ENCODE data around the gene HACD3.
A peak's percentile ranks its signal among the peaks of the same experiment; 100 is the strongest.
"Not testable (repeated sequence)": the region's sequence is repeated elsewhere in the genome, so short reads cannot be mapped to it uniquely, and the experiment has no call there.

HACD3 gene

GRCh38 chr15:65525622-65526021, 4.6 kb upstream of the HACD3 start:
- Histone ChIP-seq H3K27me3 (ENCODE audit: control insufficient read depth in 1 of 2, insufficient read depth in 2 of 2, low read length in 2 of 2) (no peaks in the 10 kb centered on the region), H3K4me3 (ENCODE audit: low read depth in 1 of 2, low read length in 2 of 2) (no peak overlapping the region), H3K36me3 (ENCODE audit: insufficient read depth, low read length) (no peaks in the 10 kb centered on the region), H3K9me3 (ENCODE audit: low read length) (no peaks in the 10 kb centered on the region), H3K4me1 (ENCODE audit: insufficient read depth, low read length) (no peaks in the 10 kb centered on the region), H3K9ac (ENCODE audit: low read length) (no peak overlapping the region), H3K27ac (ENCODE audit: low read depth, low read length) (no peak overlapping the region)

GRCh38 chr15:65528461-65529060, 1.7 kb upstream of the HACD3 start:
- Histone ChIP-seq H3K27me3 (ENCODE audit: control insufficient read depth in 1 of 2, insufficient read depth in 2 of 2, low read length in 2 of 2) (no peaks in the 10 kb centered on the region), H3K27ac (ENCODE audit: low read depth, low read length) (no peak overlapping the region), H3K9me3 (ENCODE audit: low read length) (no peaks in the 10 kb centered on the region), H3K36me3 (ENCODE audit: insufficient read depth, low read length) (no peaks in the 10 kb centered on the region), H3K9ac (ENCODE audit: low read length) (no peak overlapping the region), H3K4me3 (ENCODE audit: low read depth in 1 of 2, low read length in 2 of 2) (no peak overlapping the region), H3K4me1 (ENCODE audit: insufficient read depth, low read length) (peaks cover 6% of the 10 kb centered on the region)

- Histone ChIP-seq H3K27ac (ENCODE audit: low read depth, low read length) (peak overlapping the region; percentile 61), H3K9me3 (ENCODE audit: low read length) (no peaks in the 10 kb centered on the region), H3K9ac (ENCODE audit: low read length) (peak overlapping the region; percentile 45), H3K27me3 (ENCODE audit: control insufficient read depth in 1 of 2, insufficient read depth in 2 of 2, low read length in 2 of 2) (no peaks in the 10 kb centered on the region), H3K36me3 (ENCODE audit: insufficient read depth, low read length) (no peaks in the 10 kb centered on the region), H3K4me3 (ENCODE audit: low read depth in 1 of 2, low read length in 2 of 2) (peak overlapping the region; percentile 72 to 90), H3K4me1 (ENCODE audit: insufficient read depth, low read length) (peaks cover 6% of the 10 kb centered on the region)
Observed at GRCh38 chr15:65529762-65530317, 423 bp upstream of the HACD3 start.

- Histone ChIP-seq H3K27ac (ENCODE audit: low read depth, low read length) (no peak overlapping the region), H3K4me3 (ENCODE audit: low read depth in 1 of 2, low read length in 2 of 2) (no peak overlapping the region), H3K36me3 (ENCODE audit: insufficient read depth, low read length) (no peaks in the 10 kb centered on the region), H3K27me3 (ENCODE audit: control insufficient read depth in 1 of 2, insufficient read depth in 2 of 2, low read length in 2 of 2) (no peaks in the 10 kb centered on the region), H3K4me1 (ENCODE audit: insufficient read depth, low read length) (peaks cover 6% of the 10 kb centered on the region), H3K9ac (ENCODE audit: low read length) (no peak overlapping the region), H3K9me3 (ENCODE audit: low read length) (no peaks in the 10 kb centered on the region)
Observed at GRCh38 chr15:65532738-65533051, 2.4 kb downstream of the HACD3 start.

GRCh38 chr15:65533057-65533756, 2.9 kb downstream of the HACD3 start:
- Histone ChIP-seq H3K27me3 (ENCODE audit: control insufficient read depth in 1 of 2, insufficient read depth in 2 of 2, low read length in 2 of 2) (no peaks in the 10 kb centered on the region), H3K36me3 (ENCODE audit: insufficient read depth, low read length) (no peaks in the 10 kb centered on the region), H3K27ac (ENCODE audit: low read depth, low read length) (no peak overlapping the region), H3K9ac (ENCODE audit: low read length) (no peak overlapping the region), H3K9me3 (ENCODE audit: low read length) (no peaks in the 10 kb centered on the region), H3K4me1 (ENCODE audit: insufficient read depth, low read length) (peaks cover 6% of the 10 kb centered on the region), H3K4me3 (ENCODE audit: low read depth in 1 of 2, low read length in 2 of 2) (no peak overlapping the region)

GRCh38 chr15:65535192-65535591, 4.9 kb downstream of the HACD3 start:
- H3K27me3 ChIP-seq (ENCODE audit: control insufficient read depth in 1 of 2, insufficient read depth in 2 of 2, low read length in 2 of 2), result no peaks in the 10 kb centered on the region
- H3K9me3 ChIP-seq (ENCODE audit: low read length), result no peaks in the 10 kb centered on the region
- no peak overlapping the region for H3K27ac ChIP-seq (ENCODE audit: low read depth, low read length)
- no peaks in the 10 kb centered on the region for H3K36me3 ChIP-seq (ENCODE audit: insufficient read depth, low read length)
- H3K9ac ChIP-seq (ENCODE audit: low read length), result no peak overlapping the region
- H3K4me3 ChIP-seq (ENCODE audit: low read depth in 1 of 2, low read length in 2 of 2), result no peak overlapping the region
- H3K4me1 ChIP-seq (ENCODE audit: insufficient read depth, low read length), result peaks cover 6% of the 10 kb centered on the region

GRCh38 chr15:65540314-65540713, 10.1 kb downstream of the HACD3 start:
- no peak overlapping the region for H3K27ac ChIP-seq (ENCODE audit: low read depth, low read length)
- H3K4me1 ChIP-seq (ENCODE audit: insufficient read depth, low read length), result peaks cover 6% of the 10 kb centered on the region
- H3K36me3 ChIP-seq (ENCODE audit: insufficient read depth, low read length), result no peaks in the 10 kb centered on the region
- no peaks in the 10 kb centered on the region for H3K27me3 ChIP-seq (ENCODE audit: control insufficient read depth in 1 of 2, insufficient read depth in 2 of 2, low read length in 2 of 2)
- no peak overlapping the region for H3K4me3 ChIP-seq (ENCODE audit: low read depth in 1 of 2, low read length in 2 of 2)
- H3K9ac ChIP-seq (ENCODE audit: low read length), result no peak overlapping the region
- H3K9me3 ChIP-seq (ENCODE audit: low read length), result no peaks in the 10 kb centered on the region

GRCh38 chr15:65541231-65541820, 11.1 kb downstream of the HACD3 start:
- no peak overlapping the region for H3K27ac ChIP-seq (ENCODE audit: low read depth, low read length)
- no peak overlapping the region for H3K9ac ChIP-seq (ENCODE audit: low read length)

GRCh38 chr15:65547841-65548240, 17.6 kb downstream of the HACD3 start:
- H3K9me3 ChIP-seq (ENCODE audit: low read length), result no peaks in the 10 kb centered on the region

More at GRCh38 chr15:65541231-65541820, 11.1 kb downstream of the HACD3 start:
- H3K36me3 ChIP-seq (ENCODE audit: insufficient read depth, low read length), result no peaks in the 10 kb centered on the region
- H3K4me3 ChIP-seq (ENCODE audit: low read depth in 1 of 2, low read length in 2 of 2), result no peak overlapping the region
- no peaks in the 10 kb centered on the region for H3K9me3 ChIP-seq (ENCODE audit: low read length)
- peaks cover 6% of the 10 kb centered on the region for H3K4me1 ChIP-seq (ENCODE audit: insufficient read depth, low read length)
- no peaks in the 10 kb centered on the region for H3K27me3 ChIP-seq (ENCODE audit: control insufficient read depth in 1 of 2, insufficient read depth in 2 of 2, low read length in 2 of 2)

GRCh38 chr15:65549288-65549687, 19.0 kb downstream of the HACD3 start:
- not testable (repeated sequence) for H3K9ac ChIP-seq (ENCODE audit: low read length); H3K27me3 ChIP-seq (ENCODE audit: control insufficient read depth in 1 of 2, insufficient read depth in 2 of 2, low read length in 2 of 2); H3K36me3 ChIP-seq (ENCODE audit: insufficient read depth, low read length); H3K27ac ChIP-seq (ENCODE audit: low read depth, low read length); H3K4me3 ChIP-seq (ENCODE audit: low read depth in 1 of 2, low read length in 2 of 2); H3K4me1 ChIP-seq (ENCODE audit: insufficient read depth, low read length); H3K9me3 ChIP-seq (ENCODE audit: low read length)

More at GRCh38 chr15:65547841-65548240, 17.6 kb downstream of the HACD3 start:
- Histone ChIP-seq H3K27me3 (ENCODE audit: control insufficient read depth in 1 of 2, insufficient read depth in 2 of 2, low read length in 2 of 2) (no peaks in the 10 kb centered on the region), H3K9ac (ENCODE audit: low read length) (no peak overlapping the region), H3K4me1 (ENCODE audit: insufficient read depth, low read length) (no peaks in the 10 kb centered on the region), H3K4me3 (ENCODE audit: low read depth in 1 of 2, low read length in 2 of 2) (no peak overlapping the region), H3K36me3 (ENCODE audit: insufficient read depth, low read length) (no peaks in the 10 kb centered on the region), H3K27ac (ENCODE audit: low read depth, low read length) (no peak overlapping the region)

- Histone ChIP-seq H3K9ac (ENCODE audit: low read length) (no peak overlapping the region), H3K4me1 (ENCODE audit: insufficient read depth, low read length) (no peaks in the 10 kb centered on the region), H3K27me3 (ENCODE audit: control insufficient read depth in 1 of 2, insufficient read depth in 2 of 2, low read length in 2 of 2) (no peaks in the 10 kb centered on the region)
Observed at GRCh38 chr15:65550681-65551098, 20.4 kb downstream of the HACD3 start.

More at GRCh38 chr15:65550681-65551098, 20.4 kb downstream of the HACD3 start:
- Histone ChIP-seq H3K9me3 (ENCODE audit: low read length) (no peaks in the 10 kb centered on the region), H3K27ac (ENCODE audit: low read depth, low read length) (no peak overlapping the region), H3K36me3 (ENCODE audit: insufficient read depth, low read length) (peaks cover 11% of the 10 kb centered on the region), H3K4me3 (ENCODE audit: low read depth in 1 of 2, low read length in 2 of 2) (no peak overlapping the region)

Measured in muscle layer of colon (tissue), 2 donors.